NT2/D1 (cell line): Measurements from ENCODE around the gene IL20RB.

Source experiments
- SUZ12 ChIP-seq: IDR thresholded peaks from 2 replicates; pipeline ENCODE4 v1.6.1; 2011; ENCODE audit not compliant: insufficient read length, insufficient read depth; ENCODE audit errors: extremely low read depth
- YY1 ChIP-seq: IDR thresholded peaks from 2 replicates; pipeline ENCODE4 v1.6.1; 2011; ENCODE audit not compliant: insufficient read length, insufficient read depth
- ZNF274 ChIP-seq: IDR thresholded peaks from 2 replicates; pipeline ENCODE4 v1.6.1; 2011; ENCODE audit warnings: mild to moderate bottlenecking, low read depth, low read length

- TF ChIP-seq YY1 = no peak
- TF ChIP-seq ZNF274 = no peak
- no peak for TF ChIP-seq SUZ12
Observed at GRCh38 chr3:136928240-136928639, 29.5 kb upstream of the IL20RB start.
